ENCODE results near the gene CEBPE.

GRCh38 chr14:23112359-23113178 is 6.5 kb downstream of the CEBPE start:
- TF ChIP-seq CTCF (IDR thresholded peaks at IDR 0.05; ENCODE audit: insufficient read depth, low read length, poor library complexity, severe bottlenecking): no peak
- TF ChIP-seq EZH2phosphoT487 (conservative IDR thresholded peaks at IDR 0.05; ENCODE audit: low read length): no peak

Measured in SU-DHL-6 (cell line).